ENCODE measurements around the gene IWS1. TPM values are rescaled to one million over a fixed set of nuclear protein-coding genes. Genes with fewer than 3 reads are reported as not detected.

Gene IWS1
- total and polyA plus RNA-seq, 9 of the 15 experiments (the other 6 are each of a cell fraction or from before 2014, with no cell fraction given), result 20.8 to 67.2 (median 46.6) TPM

DNA sequence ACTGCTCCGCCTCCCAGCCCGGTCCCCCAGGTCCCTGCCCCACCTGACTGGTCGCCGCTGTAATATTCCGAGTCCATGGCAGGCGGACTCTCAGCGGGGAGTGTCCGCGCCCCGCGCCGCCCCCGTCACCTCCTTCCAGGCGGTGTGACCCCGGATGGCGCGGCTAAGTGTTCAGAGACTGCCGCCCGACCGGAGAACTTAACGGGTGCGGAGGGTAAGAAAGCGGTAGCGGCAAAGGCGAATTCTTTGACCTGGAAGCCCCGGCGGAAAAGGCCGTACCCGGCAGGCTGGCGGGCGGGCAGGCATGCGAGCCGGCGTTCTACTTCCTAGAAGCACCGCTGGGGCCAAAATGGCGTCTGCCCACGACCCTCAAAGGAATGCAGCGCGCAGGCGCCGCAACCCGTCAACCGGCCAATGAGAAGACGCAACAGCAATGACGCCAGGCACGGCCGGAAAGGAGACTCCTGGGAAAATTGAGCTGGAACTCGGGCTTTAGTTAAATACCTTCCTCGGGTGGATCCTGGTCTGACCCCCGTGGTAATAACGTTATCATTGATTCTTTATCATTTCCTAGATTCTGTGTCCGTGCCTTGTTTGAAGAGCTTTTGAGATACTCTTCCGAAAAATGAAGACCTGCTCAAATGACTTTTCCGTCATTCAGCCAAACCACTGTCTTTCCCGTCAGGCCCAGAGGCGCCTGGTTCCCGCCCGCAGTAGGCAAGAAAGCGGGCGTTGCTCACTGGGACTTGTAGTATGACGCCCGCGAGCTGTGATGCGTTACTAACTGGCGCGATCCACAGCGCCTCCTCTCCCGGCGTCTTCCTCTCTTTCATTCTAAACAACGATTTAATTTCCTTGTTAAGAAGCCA is at the start of gene IWS1 (continued):
- TF ChIP-seq AFF4 (CRISPR knock-in tag; IDR thresholded peaks at IDR 0.05), result no peak; the same call in 1 of the 2 replicates
- TF ChIP-seq NFRKB (IDR thresholded peaks at IDR 0.05; ENCODE audit: low read depth), result peak; percentile 80
- TF ChIP-seq PHTF2 (CRISPR knock-in tag; IDR thresholded peaks at IDR 0.05), result no peak
- no peak for TF ChIP-seq NELFE (IDR thresholded peaks at IDR 0.05; ENCODE audit: insufficient read depth, insufficient read length)
- TF ChIP-seq ZNF165 (CRISPR knock-in tag; IDR thresholded peaks at IDR 0.05; ENCODE audit: borderline replicate concordance), result no peak
- no peak for TF ChIP-seq U2AF1 (optimal IDR thresholded peaks at IDR 0.05; ENCODE audit: low read depth, low read length)
- peak; percentile 87 for TF ChIP-seq POLR2H (tag; IDR thresholded peaks at IDR 0.05; ENCODE audit: low read depth)
- no peak for TF ChIP-seq MLX (CRISPR knock-in tag; conservative IDR thresholded peaks at IDR 0.05)
- TF ChIP-seq TCFL5 (CRISPR knock-in tag; conservative IDR thresholded peaks at IDR 0.05), result no peak
- TF ChIP-seq NFE2 (IDR thresholded peaks at IDR 0.05; ENCODE audit: low read depth), result no peak
- TF ChIP-seq SMAD2 (IDR thresholded peaks at IDR 0.05; ENCODE audit: low read depth, low read length), result no peak
- TF ChIP-seq, protein P1, sequence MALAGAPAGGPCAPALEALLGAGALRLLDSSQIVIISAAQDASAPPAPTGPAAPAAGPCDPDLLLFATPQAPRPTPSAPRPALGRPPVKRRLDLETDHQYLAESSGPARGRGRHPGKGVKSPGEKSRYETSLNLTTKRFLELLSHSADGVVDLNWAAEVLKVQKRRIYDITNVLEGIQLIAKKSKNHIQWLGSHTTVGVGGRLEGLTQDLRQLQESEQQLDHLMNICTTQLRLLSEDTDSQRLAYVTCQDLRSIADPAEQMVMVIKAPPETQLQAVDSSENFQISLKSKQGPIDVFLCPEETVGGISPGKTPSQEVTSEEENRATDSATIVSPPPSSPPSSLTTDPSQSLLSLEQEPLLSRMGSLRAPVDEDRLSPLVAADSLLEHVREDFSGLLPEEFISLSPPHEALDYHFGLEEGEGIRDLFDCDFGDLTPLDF (CRISPR knock-in tag; IDR thresholded peaks at IDR 0.05), result peak; percentile 82
- TF ChIP-seq EHMT2 (IDR thresholded peaks at IDR 0.05), result peak; percentile 59
- TF ChIP-seq SRSF9 (IDR thresholded peaks at IDR 0.05; ENCODE audit: borderline replicate concordance, low read depth, low read length), result no peak
- TF ChIP-seq NR2F6 (CRISPR knock-in tag; IDR thresholded peaks at IDR 0.05), result no peak
- no peak for TF ChIP-seq SMARCA5 (IDR thresholded peaks at IDR 0.05)
- TF ChIP-seq STAT5A (IDR thresholded peaks at IDR 0.05; ENCODE audit: borderline replicate concordance, low read length), result no peak
- 0 out of 2 replicates have a peak, but pooled peaks have one; percentile 48 for TF ChIP-seq XRCC5 (IDR thresholded peaks at IDR 0.05; ENCODE audit: low read depth, low read length)
- no peak for TF ChIP-seq PTTG1 (tag; IDR thresholded peaks at IDR 0.05; ENCODE audit: low read depth)
- TF ChIP-seq CHCHD3 (CRISPR knock-in tag; IDR thresholded peaks at IDR 0.05), result no peak
- TF ChIP-seq TCF7L2 (IDR thresholded peaks at IDR 0.05; ENCODE audit: low read depth, low read length), result no peak
- TF ChIP-seq ADNP (tag; IDR thresholded peaks at IDR 0.05), result no peak
- no peak for TF ChIP-seq SETDB1 (IDR thresholded peaks at IDR 0.05; ENCODE audit: low read length)
- TF ChIP-seq ZNF830 (CRISPR knock-in tag; IDR thresholded peaks at IDR 0.05), result no peak
